PC-9 (cell line): ENCODE measurements around the gene TTLL8.

Experiments
- EZH2 ChIP-seq: fragments of 200-600 bp; sonication (generic); IDR thresholded peaks from 2 replicates; pipeline ENCODE4 v1.8.0; 2017; ENCODE audit warnings: antibody characterized with exemption, low read depth
- TF ChIP-seq, protein P1 (sequence below): fragments of 200-600 bp; sonication (generic); conservative IDR thresholded peaks from 2 replicates; pipeline ENCODE4 v1.6.1; 2017; ENCODE audit warnings: mixed run types, antibody characterized with exemption, mild to moderate bottlenecking, moderate library complexity

DNA sequence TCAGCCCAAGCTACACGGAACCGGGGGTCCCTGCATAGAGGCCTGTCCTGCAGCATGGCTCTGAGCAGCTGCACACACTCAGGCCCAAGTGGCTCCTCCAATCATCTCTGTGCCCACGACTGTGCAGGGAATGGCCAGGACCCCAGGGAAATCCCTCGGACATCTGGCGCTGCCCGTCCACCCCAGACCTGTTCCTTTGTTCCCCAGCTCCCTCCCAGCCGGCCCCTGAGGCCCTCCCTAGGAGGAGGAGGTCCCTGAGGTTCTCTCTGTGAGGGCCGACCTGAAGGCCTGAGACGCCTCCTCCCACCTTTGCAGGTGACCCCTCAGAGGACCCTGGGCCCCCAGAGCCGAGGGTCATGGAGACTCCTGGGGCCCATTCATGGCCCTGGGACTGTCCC lies 26.0 kb upstream of the TTLL8 start:
- TF ChIP-seq, protein P1, sequence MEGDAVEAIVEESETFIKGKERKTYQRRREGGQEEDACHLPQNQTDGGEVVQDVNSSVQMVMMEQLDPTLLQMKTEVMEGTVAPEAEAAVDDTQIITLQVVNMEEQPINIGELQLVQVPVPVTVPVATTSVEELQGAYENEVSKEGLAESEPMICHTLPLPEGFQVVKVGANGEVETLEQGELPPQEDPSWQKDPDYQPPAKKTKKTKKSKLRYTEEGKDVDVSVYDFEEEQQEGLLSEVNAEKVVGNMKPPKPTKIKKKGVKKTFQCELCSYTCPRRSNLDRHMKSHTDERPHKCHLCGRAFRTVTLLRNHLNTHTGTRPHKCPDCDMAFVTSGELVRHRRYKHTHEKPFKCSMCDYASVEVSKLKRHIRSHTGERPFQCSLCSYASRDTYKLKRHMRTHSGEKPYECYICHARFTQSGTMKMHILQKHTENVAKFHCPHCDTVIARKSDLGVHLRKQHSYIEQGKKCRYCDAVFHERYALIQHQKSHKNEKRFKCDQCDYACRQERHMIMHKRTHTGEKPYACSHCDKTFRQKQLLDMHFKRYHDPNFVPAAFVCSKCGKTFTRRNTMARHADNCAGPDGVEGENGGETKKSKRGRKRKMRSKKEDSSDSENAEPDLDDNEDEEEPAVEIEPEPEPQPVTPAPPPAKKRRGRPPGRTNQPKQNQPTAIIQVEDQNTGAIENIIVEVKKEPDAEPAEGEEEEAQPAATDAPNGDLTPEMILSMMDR = no peak
- no peak for TF ChIP-seq EZH2
